T-cell (primary cell): Measurements from ENCODE around the gene TLL2. TPM values are rescaled to one million over a fixed set of nuclear protein-coding genes. Genes with fewer than 3 reads are reported as not detected.
A peak's percentile ranks its signal among the peaks of the same experiment; 100 is the strongest.

Experiments
- ATAC-seq, 4 experiments: fragments of 200-7000 bp in 3 of 4; fragments of 150-1000 bp in 1 of 4; cut with Tn5 transposase; replicated peaks in 1 of 4; 1 replicate in 3 of 4; 2 replicates in 1 of 4; pipeline ENCODE4 v1.10.0; 2021; ENCODE audit warnings: moderate library complexity in 3 of 4, mild to moderate bottlenecking in 2 of 4, moderate number of reproducible peaks in 1 of 4
- CTCF ChIA-PET, 2 donors: fragments of 300-600 bp; sonication (Branson Sonifier 250); formaldehyde crosslinking; loops; one replicate each; lab custom pipeline; 2022; ENCODE audit warnings: antibody characterized with exemption in 2 of 2; lab: Charles Lee
- POLR2A ChIA-PET, 2 donors: fragments of 300-600 bp; sonication (Branson Sonifier 250); formaldehyde crosslinking; loops; one replicate each; lab custom pipeline; 2022; ENCODE audit warnings: antibody characterized with exemption in 2 of 2; lab: Charles Lee
- DNase-seq, 35 experiments: peaks; one replicate each; pipeline versions ENCODE4 v3.0.0 to v3.0.0-alpha.2; 2013 to 2023
- H3K27ac ChIP-seq: one replicate; pipeline ENCODE4 v1.5.1; 2013; ENCODE audit warnings: low read length
- H3K27me3 ChIP-seq, 2 experiments: replicated peaks in 1 of 2; 1 replicate in 1 of 2; 2 replicates in 1 of 2; pipeline versions ENCODE4 v1.6.1 to v1.7.0; 2013; ENCODE audit warnings: low read length in 1 of 2, mixed read lengths in 1 of 2; ENCODE audit not compliant: control insufficient read depth in 2 of 2, insufficient read depth in 2 of 2; ENCODE audit errors: extremely low read depth in 1 of 2
- H3K36me3 ChIP-seq, 2 donors: 1 replicate in 1 of 2; 2 replicates in 1 of 2; pipeline versions ENCODE4 v1.6.1 to v1.7.0; 2013; ENCODE audit warnings: low read length in 1 of 2; ENCODE audit not compliant: control insufficient read depth in 2 of 2, insufficient read depth in 1 of 2; ENCODE audit errors: extremely low read depth in 1 of 2
- H3K4me1 ChIP-seq, 2 experiments: 1 replicate in 1 of 2; 2 replicates in 1 of 2; pipeline versions ENCODE4 v1.6.1 to v1.7.0; 2013; ENCODE audit warnings: low read length in 2 of 2, mixed read lengths in 1 of 2; ENCODE audit not compliant: insufficient read depth in 2 of 2, control insufficient read depth in 1 of 2; ENCODE audit errors: extremely low read depth in 1 of 2
- H3K4me3 ChIP-seq, 2 donors: 1 replicate in 1 of 2; 2 replicates in 1 of 2; pipeline versions ENCODE4 v1.5.1 to v1.7.0; 2013; ENCODE audit warnings: mild to moderate bottlenecking in 2 of 2, low read length in 1 of 2, moderate library complexity in 1 of 2; ENCODE audit not compliant: control insufficient read depth in 1 of 2; ENCODE audit errors: extremely low read depth in 1 of 2
- H3K9me3 ChIP-seq: 2 replicates; pipeline ENCODE4 v1.7.0; 2013
- H3K27ac Mint-ChIP-seq, 2 donors: one replicate each; pipeline ENCODE4 v1.8.0; 2020 to 2021; ENCODE audit warnings: mild to moderate bottlenecking in 2 of 2, mixed read lengths in 2 of 2
- H3K27me3 Mint-ChIP-seq, 2 donors: one replicate each; pipeline ENCODE4 v1.8.0; 2021 to 2022; ENCODE audit warnings: mixed read lengths in 2 of 2
- H3K36me3 Mint-ChIP-seq: one replicate; pipeline ENCODE4 v1.8.0; 2021; ENCODE audit warnings: mixed read lengths
- H3K4me1 Mint-ChIP-seq, 3 donors: one replicate each; pipeline ENCODE4 v1.8.0; 2020 to 2022; ENCODE audit warnings: mixed read lengths in 3 of 3, mild to moderate bottlenecking in 1 of 3
- H3K4me3 Mint-ChIP-seq, 3 donors: one replicate each; pipeline ENCODE4 v1.8.0; 2020 to 2022; ENCODE audit warnings: mild to moderate bottlenecking in 3 of 3, mixed read lengths in 3 of 3, moderate library complexity in 3 of 3
- H3K9me3 Mint-ChIP-seq, 3 donors: one replicate each; pipeline ENCODE4 v1.8.0; 2020 to 2022; ENCODE audit warnings: mixed read lengths in 3 of 3
- WGBS: methylation state at CpG from one replicate; pipeline ENCODE4 v1.1.5; 2013; ENCODE audit warnings: missing lambda C conversion rate; ENCODE audit not compliant: insufficient coverage; 5-methylcytosine and 5-hydroxymethylcytosine counted together
- total RNA-seq, 35 experiments: library from RNA in 6 of 35; stranded (reverse) in 6 of 35; fragments of 120-200 nt in 1 of 35; gene quantifications; one replicate each; pipeline versions ENCODE4 v1.2.1 to v1.2.4 and lab custom pipeline; 2013 to 2026

The TLL2 gene
- total RNA-seq, 5 donors from 2014 or later (not counting 1 experiment from before 2014, with no cell fraction given), result 0.15 to 0.32 (median 0.23) TPM; not detected in 2

- H3K27ac Mint-ChIP-seq, result no peak overlapping the region
- no peaks in the 10 kb centered on the region for H3K9me3 Mint-ChIP-seq
- no peaks in the 10 kb centered on the region for H3K36me3 Mint-ChIP-seq
- ATAC-seq (peak in 2 of 4 experiments; percentile 2 to 3), DNase-seq (peak in 2 of 35 experiments; percentile 15 to 21)
- 5% methylated on average over 65 of the region's 65 CpGs for WGBS
- Histone ChIP-seq H3K27ac (no peak overlapping the region), H3K4me3 (peak overlapping the region; percentile 45 to 81), H3K36me3 (no peaks in the 10 kb centered on the region), H3K27me3 (peaks cover 14 to 38% of the 10 kb centered on the region in 2 experiments), H3K9me3 (no peaks in the 10 kb centered on the region), H3K4me1 (peaks cover 0 to 22% of the 10 kb centered on the region in 2 experiments)
- ChIA-PET POLR2A (no interaction called here), CTCF (interaction anchor here in 1 of 2 donors (0.6 to 1.0 kb wide), 2 partner anchors 8 to 283 kb away, joined by 3 to 4 read pairs; no protein-coding TSS in a partner anchor)
- H3K4me1 Mint-ChIP-seq, result peaks cover 23 to 26% (median 23%) of the 10 kb centered on the region in 3 donors
- H3K4me3 Mint-ChIP-seq, result peak overlapping the region; percentile 64 to 83 (median 65)
- peaks cover 30 to 38% of the 10 kb centered on the region in 2 donors for H3K27me3 Mint-ChIP-seq
Measured at GRCh38 chr10:96512524-96513304, 1.0 kb downstream of the TLL2 start.

- Mint-ChIP-seq H3K27ac (no peak overlapping the region), H3K4me1 (peaks cover 23 to 26% (median 23%) of the 10 kb centered on the region in 3 donors), H3K27me3 (peaks cover 30 to 39% of the 10 kb centered on the region in 2 donors), H3K9me3 (no peaks in the 10 kb centered on the region), H3K4me3 (peak overlapping the region in 2 of 3 donors; percentile 19 to 83), H3K36me3 (no peaks in the 10 kb centered on the region)
- peaks cover 14 to 38% of the 10 kb centered on the region in 2 experiments for H3K27me3 ChIP-seq
- DNase-seq (peak in 1 of 35 experiments; percentile 34), ATAC-seq (no peak)
- ChIA-PET CTCF (interaction anchor here in 1 of 2 donors (0.8 kb wide), 1 partner anchor 29 kb away, joined by 3 read pairs; no protein-coding TSS in a partner anchor), POLR2A (no interaction called here)
- no peak overlapping the region for H3K4me3 ChIP-seq
- no peaks in the 10 kb centered on the region for H3K36me3 ChIP-seq
- 80% methylated on average over 3 of the region's 7 CpGs for WGBS
- no peaks in the 10 kb centered on the region for H3K9me3 ChIP-seq
- no peak overlapping the region for H3K27ac ChIP-seq
- peaks cover 0 to 22% of the 10 kb centered on the region in 2 experiments for H3K4me1 ChIP-seq
Measured at GRCh38 chr10:96511044-96511945, 2.4 kb downstream of the TLL2 start.

- Histone ChIP-seq H3K4me3 (no peak overlapping the region), H3K36me3 (no peaks in the 10 kb centered on the region), H3K27ac (no peak overlapping the region), H3K4me1 (peaks cover 0 to 19% of the 10 kb centered on the region in 2 experiments), H3K9me3 (no peaks in the 10 kb centered on the region), H3K27me3 (peaks cover 4 to 35% of the 10 kb centered on the region in 2 experiments)
- Mint-ChIP-seq H3K9me3 (no peaks in the 10 kb centered on the region), H3K27ac (no peak overlapping the region), H3K36me3 (no peaks in the 10 kb centered on the region), H3K27me3 (peaks cover 21 to 29% of the 10 kb centered on the region in 2 donors), H3K4me3 (no peak overlapping the region), H3K4me1 (peaks cover 12 to 15% (median 13%) of the 10 kb centered on the region in 3 donors)
- POLR2A ChIA-PET, result interaction anchor here in 1 of 2 donors (0.7 kb wide), 1 partner anchor 39 kb away, joined by 3 read pairs; no protein-coding TSS in a partner anchor
- CTCF ChIA-PET, result no interaction called here
- WGBS, result 86% methylated on average over 3 of the region's 3 CpGs
- DNase-seq (no peak), ATAC-seq (no peak)
Measured at GRCh38 chr10:96509017-96509641, 4.6 kb downstream of the TLL2 start.

GRCh38 chr10:96507044-96507443, 6.7 kb downstream of the TLL2 start:
- ATAC-seq, result no peak
- whole genome bisulfite sequencing, result 75% methylated on average over 2 of the region's 2 CpGs
- Histone ChIP-seq H3K36me3 (no peaks in the 10 kb centered on the region), H3K27ac (no peak overlapping the region), H3K4me3 (no peak overlapping the region), H3K4me1 (no peaks in the 10 kb centered on the region), H3K9me3 (no peaks in the 10 kb centered on the region), H3K27me3 (peaks cover 2 to 19% of the 10 kb centered on the region in 2 experiments)
- H3K36me3 Mint-ChIP-seq, result no peaks in the 10 kb centered on the region
- peaks cover 3% of the 10 kb centered on the region in 3 donors for H3K4me1 Mint-ChIP-seq
- H3K27ac Mint-ChIP-seq, result no peak overlapping the region
- H3K9me3 Mint-ChIP-seq, result no peaks in the 10 kb centered on the region
- peaks cover 16 to 24% of the 10 kb centered on the region in 2 donors for H3K27me3 Mint-ChIP-seq
- no peak overlapping the region for H3K4me3 Mint-ChIP-seq
- DNase-seq, result no peak
- CTCF ChIA-PET, result no interaction called here
- POLR2A ChIA-PET, result no interaction called here

GRCh38 chr10:96505150-96506136, 8.3 kb downstream of the TLL2 start:
- ChIA-PET CTCF (interaction anchor here in 1 of 2 donors (1.1 kb wide), 1 partner anchor 8 kb away, joined by 3 read pairs; the partner anchor contains the start of gene TLL2), POLR2A (no interaction called here)
- H3K27ac ChIP-seq, result no peak overlapping the region
- H3K36me3 ChIP-seq, result no peaks in the 10 kb centered on the region
- H3K27me3 Mint-ChIP-seq, result peaks cover 9 to 20% of the 10 kb centered on the region in 2 donors
- H3K36me3 Mint-ChIP-seq, result no peaks in the 10 kb centered on the region
- no peaks in the 10 kb centered on the region for H3K4me1 Mint-ChIP-seq
- H3K27ac Mint-ChIP-seq, result no peak overlapping the region
- H3K9me3 Mint-ChIP-seq, result no peaks in the 10 kb centered on the region
- WGBS, result 97% methylated on average over 7 of the region's 12 CpGs
- H3K4me1 ChIP-seq, result no peaks in the 10 kb centered on the region
- H3K27me3 ChIP-seq, result peaks cover 0 to 10% of the 10 kb centered on the region in 2 experiments
- H3K4me3 ChIP-seq, result no peak overlapping the region
- ATAC-seq, result no peak
- no peak for DNase-seq
- H3K4me3 Mint-ChIP-seq, result no peak overlapping the region
- no peaks in the 10 kb centered on the region for H3K9me3 ChIP-seq
